ENCODE results near the gene PADI4.
A peak's percentile ranks its signal among the peaks of the same experiment; 100 is the strongest.

The PADI4 gene

DNA sequence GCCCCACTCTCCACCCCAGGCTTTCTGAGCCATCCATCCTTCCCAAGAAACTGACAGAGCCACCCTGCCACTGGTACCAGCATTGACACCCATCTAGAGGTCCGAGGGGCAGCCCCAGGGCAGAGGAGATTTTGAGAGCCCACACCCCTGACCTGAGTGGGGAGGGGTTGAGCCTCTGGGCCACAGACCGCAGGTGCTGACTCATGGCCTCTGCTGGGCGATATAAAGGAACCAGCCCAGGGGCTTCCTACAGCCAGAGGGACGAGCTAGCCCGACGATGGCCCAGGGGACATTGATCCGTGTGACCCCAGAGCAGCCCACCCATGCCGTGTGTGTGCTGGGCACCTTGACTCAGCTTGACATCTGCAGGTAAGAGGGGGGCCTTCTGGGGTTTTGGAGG is at the start of gene PADI4:
PADI4 (plus strand) TSS at position 252 of the 400 bp plus-strand sequence; CDS start at position 278, 26 bp downstream.
- DNase-seq: no peak

DNA sequence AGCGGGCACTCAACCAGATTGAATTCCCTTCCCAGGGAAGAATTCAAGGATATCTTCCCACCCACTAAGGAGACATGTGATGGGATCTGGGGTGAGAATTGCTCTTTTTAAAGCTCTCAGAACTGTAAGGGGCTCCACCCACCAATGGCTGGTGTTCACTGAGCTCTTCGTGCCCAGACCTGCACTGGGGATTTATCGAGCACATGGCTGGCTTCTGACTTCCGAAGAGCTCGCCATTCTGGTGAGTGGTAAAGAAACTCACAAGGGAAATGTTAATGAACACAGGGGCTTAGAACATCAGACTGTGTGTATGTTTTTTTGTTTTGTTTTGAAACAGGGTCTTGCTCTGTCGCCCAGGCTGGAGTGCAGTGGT is 49.3 kb upstream of the PADI4 start:
- no peak for DNase-seq

DNA sequence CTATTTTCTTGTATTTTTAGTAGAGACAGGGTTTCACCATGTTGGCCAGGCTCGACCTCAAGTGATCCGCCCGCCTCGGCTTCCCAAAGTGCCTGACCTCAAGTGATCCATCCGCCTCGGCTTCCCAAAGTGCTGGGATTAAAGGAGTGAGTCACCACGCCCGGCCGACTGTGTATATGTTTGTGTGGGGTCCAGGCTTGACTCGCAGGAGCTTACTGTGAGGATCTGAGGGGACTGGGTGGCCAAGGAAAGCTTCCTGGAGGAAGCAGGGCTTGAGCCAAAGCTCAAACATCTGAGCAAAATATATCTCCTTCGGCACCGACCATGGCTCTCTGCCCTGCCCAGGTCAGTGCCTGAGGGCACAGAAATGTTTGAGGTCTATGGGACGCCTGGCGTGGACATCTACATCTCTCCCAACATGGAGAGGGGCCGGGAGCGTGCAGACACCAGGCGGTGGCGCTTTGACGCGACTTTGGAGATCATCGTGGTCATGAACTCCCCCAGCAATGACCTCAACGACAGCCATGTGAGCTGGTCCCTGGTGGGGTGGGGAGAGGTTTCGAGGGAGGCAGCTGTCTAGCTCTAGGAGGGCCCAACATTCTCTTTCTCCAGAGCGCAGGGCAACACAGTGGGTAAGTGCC is 48.6 kb upstream of the PADI4 start:
- no peak for DNase-seq

GRCh38 chr1:17260264-17260663 is 47.7 kb upstream of the PADI4 start:
- no peak for DNase-seq

GRCh38 chr1:17260738-17261137 is 47.3 kb upstream of the PADI4 start:
- DNase-seq: no peak

DNA sequence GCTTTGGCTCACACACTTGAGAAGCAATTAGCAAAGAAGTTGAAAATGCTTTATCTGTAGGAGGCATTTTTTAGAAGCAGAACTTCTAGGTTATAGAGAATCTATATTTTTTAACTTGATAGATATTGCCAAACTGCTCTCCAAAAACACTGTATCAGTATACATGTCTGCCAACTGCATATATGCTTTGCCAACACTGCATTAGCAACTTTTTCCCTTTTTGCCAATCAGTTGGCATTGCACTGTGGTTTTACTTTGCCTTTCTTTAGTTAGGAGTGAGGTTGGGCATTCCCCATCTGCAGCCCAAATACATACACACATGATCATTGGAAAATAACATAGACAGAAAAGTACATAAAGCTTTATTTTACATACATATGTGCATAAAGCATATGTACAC is 44.1 kb upstream of the PADI4 start:
- DNase-seq: no peak

GRCh38 chr1:17264470-17264869 is 43.5 kb upstream of the PADI4 start:
- no peak for DNase-seq

- DNase-seq: no peak
Measured at GRCh38 chr1:17265162-17265561, 42.8 kb upstream of the PADI4 start.

DNA sequence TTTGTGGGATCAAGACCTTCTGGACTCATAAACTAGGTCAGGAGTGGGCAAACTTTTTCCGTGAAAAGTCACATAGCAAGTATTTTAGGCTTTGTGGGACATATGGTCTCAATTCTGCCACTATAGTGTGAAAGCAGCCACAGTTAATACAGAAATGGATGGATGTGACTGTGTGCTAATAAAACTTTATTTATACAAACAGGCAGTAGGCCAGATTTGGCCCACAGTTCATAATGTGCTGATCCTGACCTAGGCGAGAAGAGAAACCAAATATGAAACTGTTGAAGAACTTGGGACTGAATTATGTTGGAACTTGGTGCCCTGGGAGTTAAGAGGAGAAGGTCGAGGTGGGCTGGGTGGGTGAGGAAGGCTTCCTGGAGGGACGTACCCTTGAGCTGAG is 42.0 kb upstream of the PADI4 start:
- no peak for DNase-seq

GRCh38 chr1:17270891-17271765 is 36.9 kb upstream of the PADI4 start:
- DNase-seq: no peak

DNA sequence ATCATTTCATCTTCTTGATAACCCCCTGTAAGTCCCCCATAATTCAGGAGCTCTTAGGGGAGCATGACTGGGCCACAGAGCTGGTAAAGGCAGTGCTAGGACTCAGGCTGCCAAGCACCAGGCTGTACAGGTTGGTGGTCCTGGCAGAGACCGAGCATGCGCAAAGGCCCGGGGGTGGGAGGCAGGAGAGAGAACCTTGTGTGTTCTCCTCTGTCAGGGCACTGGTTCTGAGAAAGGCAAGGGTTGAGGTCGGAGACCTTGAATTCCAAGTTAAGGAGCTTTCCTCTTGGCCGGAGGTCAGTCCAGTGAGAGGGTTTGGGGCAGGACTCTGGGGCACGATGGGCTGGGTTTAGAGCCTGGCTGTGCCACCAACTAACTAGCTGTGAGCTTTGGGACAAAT is 35.9 kb upstream of the PADI4 start:
- DNase-seq: no peak

DNA sequence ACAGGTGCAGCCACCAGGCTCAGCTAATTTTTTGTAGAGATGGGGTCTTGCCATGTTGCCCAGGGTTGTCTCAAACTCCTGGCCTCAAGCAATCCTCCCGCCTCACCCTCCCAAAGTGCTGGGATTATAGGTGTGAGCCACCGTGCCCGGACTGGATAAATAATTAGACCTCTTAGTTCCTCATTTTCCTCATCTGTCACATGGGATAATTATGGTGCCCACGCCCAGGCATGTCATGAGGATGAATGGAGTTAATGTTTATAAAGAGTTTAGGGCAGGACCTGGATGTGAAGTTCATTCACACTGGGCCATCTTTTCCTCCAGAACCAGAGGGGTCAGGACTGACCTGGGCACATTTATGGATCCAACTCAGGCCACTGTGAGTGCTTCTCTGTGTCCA is 35.4 kb upstream of the PADI4 start:
- DNase-seq: no peak

- DNase-seq: no peak
Measured at GRCh38 chr1:17273096-17273495, 34.9 kb upstream of the PADI4 start.

GRCh38 chr1:17274186-17275170 is 33.5 kb upstream of the PADI4 start:
- DNase-seq: peak; percentile 49

- no peak for DNase-seq
Measured at GRCh38 chr1:17276568-17276967, 31.4 kb upstream of the PADI4 start.

DNA sequence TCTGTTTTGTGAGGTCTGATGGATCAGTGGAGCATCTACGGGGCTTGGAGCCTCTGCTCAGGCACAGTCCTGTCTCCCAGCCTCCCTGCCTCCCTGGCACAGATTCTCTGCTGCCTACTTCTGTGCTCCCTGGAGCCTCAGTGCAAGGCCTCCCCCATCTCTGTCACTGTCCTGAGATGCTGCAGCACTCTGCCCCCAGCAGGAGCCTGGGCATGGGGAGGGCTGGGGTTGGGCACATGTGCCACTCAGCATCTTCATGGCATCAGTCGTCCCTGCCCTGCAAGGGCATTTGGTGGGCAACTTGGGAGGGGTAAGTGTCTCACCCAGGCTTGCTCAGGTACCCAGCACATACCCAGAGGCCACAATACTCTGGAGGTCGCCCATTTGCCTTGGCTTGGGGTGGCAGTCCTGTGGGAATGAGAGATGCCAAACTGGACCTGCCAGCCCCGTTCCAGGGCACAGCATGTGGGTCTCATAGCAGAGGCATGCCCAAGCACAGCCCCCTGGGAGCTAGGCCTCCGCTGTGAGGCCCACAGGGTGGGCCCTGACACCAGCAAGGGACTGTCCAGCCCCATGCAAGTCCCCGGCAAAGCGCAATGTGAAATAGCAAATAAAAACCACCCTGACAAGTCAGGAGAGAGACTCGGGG is 30.4 kb upstream of the PADI4 start:
- no peak for DNase-seq

DNA sequence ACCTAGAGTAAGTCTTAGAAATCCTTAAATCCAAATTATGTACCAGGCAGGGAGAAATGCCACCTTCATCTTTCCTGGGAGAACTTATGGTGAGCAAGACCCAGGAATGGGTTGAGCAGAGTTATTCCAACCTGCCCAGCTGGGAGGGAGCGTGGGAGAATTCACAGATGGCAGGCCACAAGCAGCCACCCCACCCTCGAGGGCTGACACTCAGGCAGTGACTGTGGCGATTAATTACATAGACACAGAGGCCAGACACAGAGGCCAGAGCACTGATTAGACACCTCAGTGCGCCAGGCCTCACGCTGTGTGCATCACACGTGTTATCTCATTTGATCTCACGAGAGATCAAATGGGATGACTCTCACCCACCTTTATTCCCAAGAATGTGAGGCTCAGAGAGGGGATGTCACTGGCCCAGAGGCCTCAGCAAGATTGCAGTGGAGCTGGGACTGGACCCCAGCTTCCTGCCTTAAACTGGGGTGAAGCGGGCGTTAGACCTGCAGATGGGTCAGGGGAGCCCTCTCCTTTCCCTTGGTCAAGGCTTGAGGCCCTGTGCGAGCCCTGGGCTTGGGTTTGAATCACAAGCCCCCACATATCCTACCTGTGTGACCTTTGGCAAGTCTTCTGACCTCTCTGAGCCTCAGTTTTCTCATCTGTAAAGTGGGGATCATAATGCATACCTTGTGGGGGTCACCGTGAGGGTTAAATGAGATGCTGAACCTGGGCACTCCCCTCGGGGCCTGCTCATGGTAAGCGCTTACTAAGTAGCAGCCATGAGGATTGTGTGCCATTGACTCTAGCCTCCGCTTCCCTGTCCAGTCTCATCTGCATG is 28.8 kb upstream of the PADI4 start:
- no peak for DNase-seq

DNA sequence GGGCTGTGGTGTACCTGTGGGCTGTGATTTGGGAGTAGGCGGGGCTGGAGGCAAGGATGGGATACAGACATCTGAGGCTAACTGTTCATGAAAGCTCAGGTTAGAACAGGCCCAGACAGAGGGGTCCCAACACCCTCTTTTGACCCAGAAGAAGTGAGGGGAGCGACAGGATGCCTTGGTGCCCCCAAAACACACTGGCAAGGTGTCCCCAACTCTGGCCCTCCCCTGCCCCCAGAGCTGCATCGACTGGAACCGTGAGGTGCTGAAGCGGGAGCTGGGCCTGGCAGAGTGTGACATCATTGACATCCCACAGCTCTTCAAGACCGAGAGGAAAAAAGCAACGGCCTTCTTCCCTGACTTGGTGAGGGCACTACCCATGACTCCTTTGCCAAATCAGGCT is 27.6 kb upstream of the PADI4 start:
- DNase-seq: no peak

DNA sequence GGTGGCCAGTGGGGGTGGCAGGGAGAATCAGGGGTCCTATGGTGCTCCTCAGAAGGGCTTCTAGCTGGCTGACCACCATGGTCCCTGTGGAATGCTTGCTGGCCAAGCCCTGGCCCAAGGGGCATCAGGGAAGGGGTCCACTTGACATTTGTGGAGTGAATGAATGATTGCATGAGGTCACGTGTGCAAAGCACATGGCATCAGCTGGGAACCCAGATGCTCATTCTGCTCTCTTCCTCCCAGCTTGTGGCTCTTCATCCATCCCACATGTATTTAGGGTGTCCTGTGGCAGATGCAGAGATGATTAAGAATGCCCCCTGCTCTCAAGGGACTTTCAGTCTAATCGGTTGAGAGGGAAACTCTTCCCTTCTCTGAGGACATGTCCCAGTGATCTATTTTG is 27.1 kb upstream of the PADI4 start:
- no peak for DNase-seq

- DNase-seq: no peak
Measured at GRCh38 chr1:17281775-17282181, 26.2 kb upstream of the PADI4 start.

GRCh38 chr1:17282836-17283235 is 25.2 kb upstream of the PADI4 start:
- no peak for DNase-seq

DNA sequence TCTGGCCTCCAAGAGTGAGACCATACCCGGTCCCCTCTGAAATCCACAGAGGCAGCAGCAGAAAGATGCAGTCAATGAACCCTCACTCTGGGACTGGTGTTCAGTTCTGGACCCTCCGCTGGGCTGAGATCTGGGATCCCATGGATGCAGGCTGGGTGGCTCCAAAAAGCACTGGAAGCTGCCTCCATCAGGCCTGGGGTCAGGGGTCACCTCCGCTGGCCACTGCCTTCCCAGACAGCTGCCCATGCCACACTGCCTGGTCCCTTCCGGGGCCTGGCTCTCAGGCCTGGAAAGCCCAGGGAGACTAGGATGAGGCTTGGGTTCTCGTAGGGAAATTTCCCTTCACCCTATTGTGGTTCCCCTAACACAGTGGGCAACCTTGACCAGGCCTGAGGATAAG is 21.4 kb upstream of the PADI4 start:
- no peak for DNase-seq

Measured in activated CD4-positive, alpha-beta T cell treated with anti-CD3 and anti-CD28 coated beads, Interleukin-10, Interleukin-2, amounts not matched to agents 100 ng/mL and 50 ng/mL, durations not matched to agents 16 hours and 8 hours (primary cell).